B cell (primary cell): ENCODE data around the gene IQCH. TPM values are rescaled to one million over a fixed set of nuclear protein-coding genes. Genes with fewer than 3 reads are reported as not detected.

Experiments
- ATAC-seq: fragments of 200-7000 bp; cut with Tn5 transposase; one replicate; pipeline ENCODE4 v1.10.0; 2021; ENCODE audit warnings: low read depth, mild to moderate bottlenecking, moderate number of reproducible peaks, moderate library complexity
- CTCF ChIA-PET: fragments of 350-600 bp; sonication (Branson Sonifier 250); formaldehyde crosslinking; loops from one replicate; lab custom pipeline; 2021; ENCODE audit warnings: antibody characterized with exemption, inconsistent platforms; lab: Charles Lee
- POLR2A ChIA-PET: fragments of 350-600 bp; sonication (Branson Sonifier 250); formaldehyde crosslinking; loops from one replicate; lab custom pipeline; 2021; ENCODE audit warnings: antibody characterized with exemption; lab: Charles Lee
- DNase-seq: peaks from one replicate; pipeline ENCODE4 v3.0.0; 2013
- H2AFZ ChIP-seq: 2 replicates; pipeline ENCODE4 v1.6.1; 2012; ENCODE audit warnings: mild to moderate bottlenecking, low read depth, low read length; ENCODE audit not compliant: insufficient read depth, poor library complexity, severe bottlenecking
- H3K27ac ChIP-seq, 2 donors: 1 replicate in 1 of 2; 2 replicates in 1 of 2; pipeline ENCODE4 v1.5.1; 2012 to 2013; ENCODE audit warnings: low read length in 2 of 2, mild to moderate bottlenecking in 2 of 2, moderate library complexity in 1 of 2
- H3K27me3 ChIP-seq, 4 experiments: fragments of 200-600 bp in 1 of 4; sonication (generic) in 1 of 4; replicated peaks in 1 of 4; 1 replicate in 2 of 4; 2 replicates in 2 of 4; pipeline versions ENCODE4 v1.6.1 to v1.7.0; 2013 to 2016; ENCODE audit warnings: low read length in 3 of 4, mild to moderate bottlenecking in 2 of 4, mixed read lengths in 1 of 4, moderate library complexity in 1 of 4; ENCODE audit not compliant: insufficient read depth in 4 of 4, control insufficient read depth in 3 of 4; ENCODE audit errors: control extremely low read depth in 1 of 4
- H3K36me3 ChIP-seq, 2 experiments: replicated peaks in 1 of 2; 1 replicate in 1 of 2; 2 replicates in 1 of 2; pipeline versions ENCODE4 v1.6.1 to v1.7.1; 2013; ENCODE audit warnings: low read length in 1 of 2; ENCODE audit not compliant: insufficient read depth in 2 of 2, control insufficient read depth in 1 of 2; ENCODE audit errors: control extremely low read depth in 1 of 2, extremely low read depth in 1 of 2
- H3K4me1 ChIP-seq, 2 donors: fragments of 200-600 bp in 1 of 2; sonication (generic) in 1 of 2; 1 replicate in 1 of 2; 2 replicates in 1 of 2; pipeline versions ENCODE4 v1.5.1 to v1.6.1; 2013 to 2017; ENCODE audit warnings: low read length in 2 of 2; ENCODE audit not compliant: control insufficient read depth in 2 of 2, insufficient read depth in 2 of 2
- H3K4me2 ChIP-seq: replicated peaks from 2 replicates; pipeline ENCODE3; 2012; ENCODE audit warnings: mild to moderate bottlenecking, low read depth, low read length; ENCODE audit not compliant: poor library complexity, severe bottlenecking
- H3K4me3 ChIP-seq, 5 experiments: fragments of 200-600 bp in 1 of 5; sonication (generic) in 1 of 5; 1 replicate in 3 of 5; 2 replicates in 2 of 5; pipeline versions ENCODE4 v1.5.1 to v1.7.0; 2011 to 2016; ENCODE audit warnings: low read length in 4 of 5, mild to moderate bottlenecking in 4 of 5, low read depth in 2 of 5, control low read depth in 1 of 5, moderate library complexity in 1 of 5; ENCODE audit not compliant: insufficient read depth in 1 of 5; ENCODE audit errors: control extremely low read depth in 1 of 5, extremely low read depth in 1 of 5
- H3K79me2 ChIP-seq: fragments of 200-600 bp; sonication (generic); one replicate; pipeline ENCODE4 v1.6.0; 2016; ENCODE audit warnings: low read length; ENCODE audit not compliant: control insufficient read depth, insufficient read depth
- H3K9ac ChIP-seq: fragments of 200-600 bp; sonication (generic); 2 replicates; pipeline ENCODE4 v1.6.1; 2017; ENCODE audit warnings: mild to moderate bottlenecking, low read length, moderate library complexity
- H3K9me3 ChIP-seq, 3 donors: one replicate each; pipeline versions ENCODE4 v1.6.1 to v1.7.1; 2013; ENCODE audit warnings: low read length in 2 of 3; ENCODE audit not compliant: control insufficient read depth in 2 of 3, insufficient read depth in 1 of 3; ENCODE audit errors: control extremely low read depth in 1 of 3
- H4K20me1 ChIP-seq: 2 replicates; pipeline ENCODE4 v1.6.0; 2012; ENCODE audit warnings: mild to moderate bottlenecking, low read length; ENCODE audit not compliant: insufficient read depth, control insufficient read depth, poor library complexity, severe bottlenecking
- H3K27ac Mint-ChIP-seq: one replicate; pipeline ENCODE4 v1.8.0; 2021; ENCODE audit warnings: mixed read lengths
- H3K27me3 Mint-ChIP-seq: one replicate; pipeline ENCODE4 v1.8.0; 2021; ENCODE audit warnings: mixed read lengths
- H3K4me1 Mint-ChIP-seq: one replicate; pipeline ENCODE4 v1.8.0; 2021; ENCODE audit warnings: mixed read lengths
- H3K4me3 Mint-ChIP-seq: one replicate; pipeline ENCODE4 v1.8.0; 2021; ENCODE audit warnings: mixed read lengths
- H3K9me3 Mint-ChIP-seq: one replicate; pipeline ENCODE4 v1.8.0; 2022; ENCODE audit warnings: mixed read lengths; ENCODE audit not compliant: insufficient read depth
- EZH2 ChIP-seq: IDR thresholded peaks from 2 replicates; pipeline ENCODE4 v1.6.1; 2012; ENCODE audit warnings: borderline replicate concordance, low read depth, mild to moderate bottlenecking, moderate library complexity, low read length; ENCODE audit not compliant: insufficient read depth, poor library complexity, severe bottlenecking
- WGBS: methylation state at CpG from one replicate; pipeline ENCODE4 v1.1.5; 2013; ENCODE audit warnings: missing lambda C conversion rate; ENCODE audit not compliant: insufficient coverage; 5-methylcytosine and 5-hydroxymethylcytosine counted together
- intact Hi-C: fragments of 100-400 bp; cut with micrococcal nuclease; formaldehyde crosslinking; loops from one replicate; pipeline ENCODE4 v1.10.0; 2022
- polyA plus RNA-seq: library from polyadenylated mRNA; depleted of rRNA; stranded (reverse); fragments of >200 nt; gene quantifications from 2 replicates; pipeline ENCODE4 v1.2.3, GENCODE V29; 2012
- total RNA-seq, 2 donors: library from RNA; stranded (reverse); fragments of 120-200 nt in 1 of 2; gene quantifications; 1 replicate in 1 of 2; 2 replicates in 1 of 2; pipeline versions ENCODE4 v1.2.3 to v1.2.4, GENCODE V29; 2013 to 2022
- TF ChIP-seq, protein P1 (sequence below): fragments of 200-600 bp; IDR thresholded peaks from one replicate; pipeline ENCODE4 v1.8.0; 2022; ENCODE audit warnings: antibody characterized with exemption, mild to moderate bottlenecking

Gene IQCH
- total and polyA plus RNA-seq, 2 donors (not counting 1 experiment from before 2014, with no cell fraction given): 1.6 TPM; not detected in 1

DNA sequence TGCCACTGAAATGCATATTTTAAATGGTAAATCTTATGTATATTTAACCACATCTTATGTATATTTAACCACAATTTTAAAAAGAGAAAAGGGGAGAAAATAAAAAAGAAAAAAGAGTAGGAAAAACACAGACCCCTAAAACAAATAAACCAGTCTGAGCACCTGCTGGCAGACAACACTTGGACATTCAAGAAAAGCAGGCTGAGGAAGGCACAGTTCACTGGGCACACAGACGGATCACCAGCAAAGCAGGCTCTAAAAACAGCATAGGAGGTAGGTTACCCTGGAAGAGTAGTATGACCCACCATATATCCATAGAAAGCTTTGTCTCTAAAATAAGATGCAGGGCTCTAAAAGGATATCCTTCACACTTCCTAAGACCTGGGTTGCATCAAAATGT, 27.2 kb upstream of the IQCH start:
- Histone ChIP-seq H4K20me1 (no peaks in the 10 kb centered on the region), H3K4me1 (peaks cover under 1 to 6% of the 10 kb centered on the region in 2 donors), H3K27ac (no peak overlapping the region), H3K36me3 (peaks cover 0 to 18% of the 10 kb centered on the region in 2 experiments), H3K4me3 (no peak overlapping the region), H3K9me3 (no peaks in the 10 kb centered on the region), H3K27me3 (no peaks in the 10 kb centered on the region), H3K9ac (no peak overlapping the region), H2AFZ (no peak overlapping the region), H3K79me2 (no peaks in the 10 kb centered on the region), H3K4me2 (no peak overlapping the region)
- no CpG with 5 or more reads among the region's 1 CpG for WGBS
- no peaks in the 10 kb centered on the region for H3K27me3 Mint-ChIP-seq
- H3K27ac Mint-ChIP-seq: no peak overlapping the region
- peaks cover 11% of the 10 kb centered on the region for H3K4me1 Mint-ChIP-seq
- POLR2A ChIA-PET: no interaction called here
- CTCF ChIA-PET: no interaction called here
- TF ChIP-seq EZH2: no peak
- TF ChIP-seq, protein P1, sequence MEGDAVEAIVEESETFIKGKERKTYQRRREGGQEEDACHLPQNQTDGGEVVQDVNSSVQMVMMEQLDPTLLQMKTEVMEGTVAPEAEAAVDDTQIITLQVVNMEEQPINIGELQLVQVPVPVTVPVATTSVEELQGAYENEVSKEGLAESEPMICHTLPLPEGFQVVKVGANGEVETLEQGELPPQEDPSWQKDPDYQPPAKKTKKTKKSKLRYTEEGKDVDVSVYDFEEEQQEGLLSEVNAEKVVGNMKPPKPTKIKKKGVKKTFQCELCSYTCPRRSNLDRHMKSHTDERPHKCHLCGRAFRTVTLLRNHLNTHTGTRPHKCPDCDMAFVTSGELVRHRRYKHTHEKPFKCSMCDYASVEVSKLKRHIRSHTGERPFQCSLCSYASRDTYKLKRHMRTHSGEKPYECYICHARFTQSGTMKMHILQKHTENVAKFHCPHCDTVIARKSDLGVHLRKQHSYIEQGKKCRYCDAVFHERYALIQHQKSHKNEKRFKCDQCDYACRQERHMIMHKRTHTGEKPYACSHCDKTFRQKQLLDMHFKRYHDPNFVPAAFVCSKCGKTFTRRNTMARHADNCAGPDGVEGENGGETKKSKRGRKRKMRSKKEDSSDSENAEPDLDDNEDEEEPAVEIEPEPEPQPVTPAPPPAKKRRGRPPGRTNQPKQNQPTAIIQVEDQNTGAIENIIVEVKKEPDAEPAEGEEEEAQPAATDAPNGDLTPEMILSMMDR: no peak
- ATAC-seq: no peak
- H3K4me3 Mint-ChIP-seq: no peak overlapping the region
- intact Hi-C loops: no loop called here
- no peak for DNase-seq
- no peaks in the 10 kb centered on the region for H3K9me3 Mint-ChIP-seq

GRCh38 chr15:67227846-67228245, 26.7 kb upstream of the IQCH start:
- no CpG with 5 or more reads among the region's 1 CpG for WGBS
- CTCF ChIA-PET: no interaction called here
- no peaks in the 10 kb centered on the region for H3K27me3 Mint-ChIP-seq

More at GRCh38 chr15:67227846-67228245, 26.7 kb upstream of the IQCH start:
- ATAC-seq: no peak
- no peaks in the 10 kb centered on the region for H3K27me3 ChIP-seq
- H3K4me3 Mint-ChIP-seq: no peak overlapping the region
- no peak overlapping the region for H3K4me3 ChIP-seq
- no peak overlapping the region for H3K9ac ChIP-seq
- no peaks in the 10 kb centered on the region for H3K9me3 ChIP-seq
- no peak for TF ChIP-seq EZH2
- TF ChIP-seq, protein P1: no peak
- H2AFZ ChIP-seq: no peak overlapping the region
- peaks cover 11% of the 10 kb centered on the region for H3K4me1 Mint-ChIP-seq
- no peaks in the 10 kb centered on the region for H3K9me3 Mint-ChIP-seq
- no peaks in the 10 kb centered on the region for H3K79me2 ChIP-seq
- H3K36me3 ChIP-seq: peaks cover 0 to 19% of the 10 kb centered on the region in 2 experiments
- no peaks in the 10 kb centered on the region for H4K20me1 ChIP-seq
- intact Hi-C loops: no loop called here
- POLR2A ChIA-PET: no interaction called here
- H3K4me2 ChIP-seq: no peak overlapping the region
- DNase-seq: no peak
- peaks cover 0 to 4% of the 10 kb centered on the region in 2 donors for H3K4me1 ChIP-seq
- no peak overlapping the region for H3K27ac Mint-ChIP-seq
- no peak overlapping the region for H3K27ac ChIP-seq
